NCI-H2196 (cell line): ENCODE data around the gene OTULIN.
A peak's percentile ranks its signal among the peaks of the same experiment; 100 is the strongest.

Experiments used
- DNase-seq: peaks from one replicate; lab custom pipeline; 2025; ENCODE audit not compliant: unreplicated experiment; lab: John Stamatoyannopoulos, UW

OTULIN gene

GRCh38 chr5:14695152-14695551, 30.6 kb downstream of the OTULIN start:
- DNase-seq: no peak

GRCh38 chr5:14696057-14696456, 31.5 kb downstream of the OTULIN start:
- no peak for DNase-seq

- no peak for DNase-seq
These were observed 32.3 kb downstream of the OTULIN start for GRCh38 chr5:14696851-14697250.

- no peak for DNase-seq
These were observed 34.0 kb downstream of the OTULIN start for GRCh38 chr5:14698495-14698894.

- DNase-seq: no peak
These were observed 34.6 kb downstream of the OTULIN start for GRCh38 chr5:14699159-14699558.

GRCh38 chr5:14699807-14700400, 35.4 kb downstream of the OTULIN start:
- no peak for DNase-seq

- DNase-seq: no peak
These were observed 36.2 kb downstream of the OTULIN start for GRCh38 chr5:14700478-14701436.

GRCh38 chr5:14701556-14701955, 37.0 kb downstream of the OTULIN start:
- DNase-seq: no peak

- no peak for DNase-seq
These were observed 37.8 kb downstream of the OTULIN start for GRCh38 chr5:14702238-14702839.

GRCh38 chr5:14705556-14705955, 41.0 kb downstream of the OTULIN start:
- DNase-seq: no peak

GRCh38 chr5:14706615-14707021, 42.1 kb downstream of the OTULIN start:
- no peak for DNase-seq

GRCh38 chr5:14707811-14708390, 43.4 kb downstream of the OTULIN start:
- DNase-seq: no peak

GRCh38 chr5:14708551-14708950, 44.0 kb downstream of the OTULIN start:
- DNase-seq: no peak

- no peak for DNase-seq
These were observed 45.9 kb downstream of the OTULIN start for GRCh38 chr5:14710313-14710994.

- DNase-seq: no peak
These were observed 47.6 kb downstream of the OTULIN start for GRCh38 chr5:14712131-14712530.

GRCh38 chr5:14712666-14713065, 48.1 kb downstream of the OTULIN start:
- DNase-seq: no peak

GRCh38 chr5:14713476-14714390, 49.2 kb downstream of the OTULIN start:
- no peak for DNase-seq

GRCh38 chr5:14714706-14715105, 50.2 kb downstream of the OTULIN start:
- DNase-seq: peak; percentile 78

GRCh38 chr5:14715481-14715880, 51.0 kb downstream of the OTULIN start:
- DNase-seq: no peak
